ENCODE measurements around the gene MTAP.

The MTAP gene

GRCh38 chr9:21802418-21803000, at the start of gene MTAP:
Gene MTAP, plus strand, starts transcription at chr9:21802636. Its CDS starts 113 bp downstream, at chr9:21802749.
- TF ChIP-seq CTCF (IDR thresholded peaks at IDR 0.05; ENCODE audit: unreplicated experiment in 3 of 3), result no peak
- Mint-ChIP-seq H3K36me3 (ENCODE audit: low read depth) (peaks cover 14% of the 10 kb centered on the region), H3K27ac (peak within 1 kb of the TSS; percentile 96 to 99 (median 99)), H3K4me1 (peaks cover 27% of the 10 kb centered on the region), H3K9me3 (no peaks in the 10 kb centered on the region), H3K4me3 (peak within 1 kb of the TSS; percentile 100), H3K27me3 (ENCODE audit: low read depth) (peaks cover 20% of the 10 kb centered on the region)

GRCh38 chr9:21753523-21753922, 48.9 kb upstream of the MTAP start:
- TF ChIP-seq CTCF (IDR thresholded peaks at IDR 0.05; ENCODE audit: unreplicated experiment in 3 of 3), result no peak
- no peak overlapping the region for H3K27ac Mint-ChIP-seq
- H3K4me3 Mint-ChIP-seq, result no peak overlapping the region
- H3K36me3 Mint-ChIP-seq (ENCODE audit: low read depth), result no peaks in the 10 kb centered on the region
- H3K4me1 Mint-ChIP-seq, result no peaks in the 10 kb centered on the region
- peaks cover 7% of the 10 kb centered on the region for H3K27me3 Mint-ChIP-seq (ENCODE audit: low read depth)
- no peaks in the 10 kb centered on the region for H3K9me3 Mint-ChIP-seq

- peaks cover 7% of the 10 kb centered on the region for H3K27me3 Mint-ChIP-seq (ENCODE audit: low read depth)
- H3K4me1 Mint-ChIP-seq, result no peaks in the 10 kb centered on the region
- no peak for TF ChIP-seq CTCF (IDR thresholded peaks at IDR 0.05; ENCODE audit: unreplicated experiment in 3 of 3)
- H3K4me3 Mint-ChIP-seq, result no peak overlapping the region
- no peaks in the 10 kb centered on the region for H3K36me3 Mint-ChIP-seq (ENCODE audit: low read depth)
- no peak overlapping the region for H3K27ac Mint-ChIP-seq
- no peaks in the 10 kb centered on the region for H3K9me3 Mint-ChIP-seq
Measured at GRCh38 chr9:21754741-21755140, 47.7 kb upstream of the MTAP start.

- Mint-ChIP-seq H3K36me3 (ENCODE audit: low read depth) (no peaks in the 10 kb centered on the region), H3K4me3 (no peak overlapping the region), H3K27me3 (ENCODE audit: low read depth) (peaks cover 17% of the 10 kb centered on the region), H3K27ac (no peak overlapping the region), H3K4me1 (no peaks in the 10 kb centered on the region), H3K9me3 (no peaks in the 10 kb centered on the region)
- TF ChIP-seq CTCF (IDR thresholded peaks at IDR 0.05; ENCODE audit: unreplicated experiment in 3 of 3), result no peak
Measured at GRCh38 chr9:21758540-21758939, 43.9 kb upstream of the MTAP start.

DNA sequence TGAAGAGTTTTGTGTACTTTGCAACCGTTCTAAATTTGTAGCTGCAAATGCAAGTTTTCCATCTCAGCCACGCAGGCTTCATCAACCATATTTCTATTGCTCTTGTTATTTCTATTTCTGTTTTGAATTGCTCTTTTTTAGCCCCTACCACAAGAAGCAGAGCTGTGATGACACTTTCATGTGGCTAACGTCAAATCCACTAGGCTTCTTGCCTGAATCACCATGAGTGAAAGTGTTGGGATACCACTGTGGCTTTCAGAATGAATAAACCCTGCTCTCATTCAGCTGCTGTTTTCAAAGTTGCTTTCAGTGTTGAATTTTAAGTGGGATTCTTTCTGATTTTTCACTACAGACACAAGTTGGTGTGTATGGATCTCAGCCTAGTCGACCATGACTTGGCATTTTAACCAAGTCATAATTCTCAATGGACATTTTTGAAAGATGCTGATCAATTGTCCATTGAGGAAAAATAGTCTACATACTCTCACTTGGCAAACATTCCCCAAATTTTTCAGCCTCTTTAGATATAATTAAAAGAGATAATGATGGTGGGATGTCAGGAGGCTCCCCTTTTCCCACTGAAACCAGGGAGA, 41.0 kb upstream of the MTAP start:
- no peaks in the 10 kb centered on the region for H3K9me3 Mint-ChIP-seq
- H3K27me3 Mint-ChIP-seq (ENCODE audit: low read depth), result peaks cover 17% of the 10 kb centered on the region
- no peak overlapping the region for H3K4me3 Mint-ChIP-seq
- TF ChIP-seq CTCF (IDR thresholded peaks at IDR 0.05; ENCODE audit: unreplicated experiment in 3 of 3), result no peak
- H3K36me3 Mint-ChIP-seq (ENCODE audit: low read depth), result no peaks in the 10 kb centered on the region
- H3K4me1 Mint-ChIP-seq, result no peaks in the 10 kb centered on the region
- H3K27ac Mint-ChIP-seq, result no peak overlapping the region

DNA sequence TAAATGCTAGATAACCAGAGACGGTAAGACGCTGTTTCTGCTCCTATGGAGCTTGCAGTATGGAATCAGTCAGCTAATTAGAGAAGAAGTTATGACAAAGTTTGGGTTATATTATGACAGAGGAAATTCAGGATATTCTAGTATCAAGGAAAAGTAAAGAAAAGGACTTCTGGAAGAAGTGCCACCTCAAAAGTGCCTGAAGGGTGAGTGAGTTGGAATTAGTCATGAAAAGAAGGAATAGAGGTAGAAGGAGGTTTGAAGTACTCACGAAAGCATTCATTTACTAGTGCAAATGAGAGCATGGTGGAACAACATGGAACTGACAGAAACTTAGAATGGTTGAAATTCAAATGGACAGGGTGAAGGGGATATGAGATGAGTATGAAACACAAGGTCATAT, 40.4 kb upstream of the MTAP start:
- Mint-ChIP-seq H3K4me3 (no peak overlapping the region), H3K27ac (no peak overlapping the region), H3K27me3 (ENCODE audit: low read depth) (peaks cover 15% of the 10 kb centered on the region), H3K4me1 (no peaks in the 10 kb centered on the region), H3K36me3 (ENCODE audit: low read depth) (no peaks in the 10 kb centered on the region), H3K9me3 (no peaks in the 10 kb centered on the region)
- TF ChIP-seq CTCF (IDR thresholded peaks at IDR 0.05; ENCODE audit: unreplicated experiment in 3 of 3), result no peak
